ENCODE data around the gene RUFY4.
"Not testable (repeated sequence)": the region's sequence is repeated elsewhere in the genome, so short reads cannot be mapped to it uniquely, and the experiment has no call there.

The RUFY4 gene

DNA sequence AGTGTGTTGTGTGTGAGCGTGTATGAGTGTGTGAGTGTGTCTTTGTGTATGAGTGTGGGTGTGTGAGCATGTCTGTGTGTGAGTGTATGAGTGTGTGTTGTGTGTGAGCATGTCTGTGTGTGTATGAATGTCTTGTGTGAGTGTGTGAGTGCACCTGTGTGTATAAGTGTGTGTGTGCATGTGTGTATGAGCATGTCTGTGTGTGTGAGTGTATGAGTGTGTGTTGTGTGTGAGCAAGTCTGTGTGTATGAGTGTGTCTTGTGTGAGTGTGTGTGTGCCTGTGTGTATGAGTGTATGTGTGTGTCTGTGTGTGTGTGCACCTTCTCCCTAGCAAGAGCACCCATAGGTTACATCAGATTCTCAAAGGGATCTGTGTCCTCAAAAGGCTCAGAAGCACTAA, 37.8 kb upstream of the RUFY4 start:
- no peak for DNase-seq

DNA sequence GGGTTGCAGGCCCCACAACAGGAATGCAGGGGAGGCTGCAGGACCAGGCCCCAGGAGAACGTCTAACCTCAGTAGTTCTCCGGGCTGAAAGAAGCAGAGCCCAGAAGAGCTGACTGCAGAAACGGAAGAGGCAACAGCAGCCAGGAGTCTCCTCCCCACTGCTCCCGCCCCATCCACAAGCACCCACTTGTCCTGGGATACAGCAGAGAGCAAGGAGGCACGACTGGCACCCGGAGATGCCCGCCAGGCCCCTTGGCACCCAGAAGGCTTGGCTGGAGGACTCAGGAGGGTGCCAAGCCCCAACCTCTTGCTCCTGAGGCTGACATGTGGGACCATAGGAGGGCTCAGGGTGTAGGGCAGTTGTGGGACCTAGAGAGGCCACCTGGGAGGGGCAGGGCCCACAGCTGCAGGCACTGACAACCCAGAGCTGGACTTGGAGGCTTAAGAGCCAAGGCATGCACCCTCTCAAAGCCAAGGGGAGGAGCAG, 37.2 kb upstream of the RUFY4 start:
- DNase-seq: no peak

DNA sequence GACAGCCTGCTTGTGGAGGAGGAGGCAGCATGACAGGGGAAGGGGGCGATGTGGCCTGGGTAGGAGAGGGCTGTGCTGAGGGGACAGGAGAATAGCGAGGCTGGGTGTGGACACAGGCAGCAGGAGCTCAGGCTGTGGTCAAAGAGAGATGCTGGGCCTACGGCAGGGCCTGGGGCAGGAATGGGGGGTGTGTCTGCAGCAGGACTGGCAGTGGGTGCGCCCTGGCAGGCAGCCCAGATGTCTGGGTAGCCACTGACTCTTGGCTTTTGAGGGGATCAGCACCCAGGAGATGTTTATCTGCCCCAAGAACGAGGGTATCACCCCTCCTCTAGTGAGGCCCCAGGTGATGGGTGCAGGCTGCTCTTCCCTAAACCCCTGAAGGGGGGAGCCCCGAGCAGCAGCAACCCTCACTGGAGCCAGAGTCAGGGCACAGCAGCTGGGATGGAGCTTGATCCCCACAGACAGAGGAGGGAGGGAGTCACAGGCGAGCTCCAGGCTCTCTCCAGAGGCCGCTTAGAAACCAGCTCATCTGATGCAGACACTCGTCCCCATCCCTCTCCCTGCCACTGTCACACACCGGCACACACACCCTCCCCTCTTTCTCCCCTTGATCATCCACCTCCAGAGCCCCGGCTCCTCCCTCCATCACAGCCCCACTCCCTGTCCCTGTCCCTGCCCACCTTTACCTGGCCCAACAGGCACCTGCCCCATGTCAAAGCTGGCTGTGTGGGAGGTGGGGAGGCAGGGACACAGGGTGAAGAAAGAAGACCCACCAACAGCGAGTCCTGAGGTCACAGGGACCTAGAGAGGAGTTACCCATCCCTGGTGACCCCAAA, 36.5 kb upstream of the RUFY4 start:
- no peak for DNase-seq

DNA sequence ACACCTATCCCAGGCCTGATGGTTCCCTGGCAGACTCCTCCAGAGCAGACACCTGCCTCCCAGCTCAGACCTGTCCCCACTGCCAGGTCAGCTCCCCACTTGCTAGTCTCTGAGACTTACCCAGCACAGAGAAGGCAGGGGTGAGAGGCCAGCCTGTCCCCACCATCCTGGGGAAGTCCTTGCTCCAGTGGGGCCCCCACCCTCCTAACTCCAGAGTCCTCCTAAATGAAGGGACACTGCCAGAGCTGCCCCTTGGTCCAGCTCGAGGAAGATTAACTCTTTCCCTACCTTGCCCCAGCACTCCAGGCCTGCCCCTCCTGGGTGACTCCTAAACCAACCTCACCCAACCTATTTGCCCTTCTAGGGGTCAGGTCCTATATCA, 35.9 kb upstream of the RUFY4 start:
- no peak for DNase-seq

DNA sequence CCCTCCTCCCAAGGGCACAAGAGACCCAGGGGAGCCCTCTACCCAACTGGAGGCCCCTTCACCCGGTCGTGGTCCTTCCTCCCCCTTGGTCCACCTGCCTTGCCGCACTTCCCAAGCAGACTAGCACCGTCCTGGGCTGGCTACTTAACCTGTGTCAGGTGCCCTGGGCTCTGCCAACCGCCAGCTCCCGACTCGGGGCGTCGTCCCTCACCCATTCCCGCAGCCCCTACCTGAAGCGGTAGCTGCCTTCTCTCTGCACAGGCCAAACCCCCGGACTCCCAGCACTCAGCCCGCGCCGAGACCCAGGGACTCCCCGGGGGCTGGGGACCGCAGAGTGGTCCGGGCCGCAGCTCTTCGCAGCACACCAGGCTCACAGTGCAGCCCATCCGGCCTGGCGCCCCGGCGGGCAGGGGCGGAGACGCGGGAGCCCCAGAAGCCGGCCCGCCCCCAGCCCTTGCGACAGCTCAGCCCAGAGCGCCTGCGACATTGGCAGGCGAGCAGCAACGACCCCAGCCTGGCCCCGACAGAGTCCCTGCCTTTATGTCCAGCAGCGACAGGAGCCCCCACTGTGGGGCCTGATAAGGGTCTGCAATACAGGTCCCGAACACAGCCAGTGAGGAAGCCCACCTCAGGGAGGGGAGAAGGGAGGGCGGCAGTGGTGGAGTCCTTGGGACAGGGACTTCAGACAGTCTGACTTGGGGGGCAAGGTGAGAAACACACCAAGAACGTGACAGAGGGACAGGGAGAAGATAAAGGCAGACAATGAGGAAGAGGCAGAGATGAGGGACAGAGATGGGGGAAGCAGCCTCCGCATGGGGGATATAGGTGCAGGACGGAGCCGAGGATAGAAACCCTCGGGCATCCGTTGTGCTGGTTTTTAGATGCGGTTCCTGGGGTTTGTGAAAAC, 35.2 kb upstream of the RUFY4 start:
- no peak for DNase-seq

DNA sequence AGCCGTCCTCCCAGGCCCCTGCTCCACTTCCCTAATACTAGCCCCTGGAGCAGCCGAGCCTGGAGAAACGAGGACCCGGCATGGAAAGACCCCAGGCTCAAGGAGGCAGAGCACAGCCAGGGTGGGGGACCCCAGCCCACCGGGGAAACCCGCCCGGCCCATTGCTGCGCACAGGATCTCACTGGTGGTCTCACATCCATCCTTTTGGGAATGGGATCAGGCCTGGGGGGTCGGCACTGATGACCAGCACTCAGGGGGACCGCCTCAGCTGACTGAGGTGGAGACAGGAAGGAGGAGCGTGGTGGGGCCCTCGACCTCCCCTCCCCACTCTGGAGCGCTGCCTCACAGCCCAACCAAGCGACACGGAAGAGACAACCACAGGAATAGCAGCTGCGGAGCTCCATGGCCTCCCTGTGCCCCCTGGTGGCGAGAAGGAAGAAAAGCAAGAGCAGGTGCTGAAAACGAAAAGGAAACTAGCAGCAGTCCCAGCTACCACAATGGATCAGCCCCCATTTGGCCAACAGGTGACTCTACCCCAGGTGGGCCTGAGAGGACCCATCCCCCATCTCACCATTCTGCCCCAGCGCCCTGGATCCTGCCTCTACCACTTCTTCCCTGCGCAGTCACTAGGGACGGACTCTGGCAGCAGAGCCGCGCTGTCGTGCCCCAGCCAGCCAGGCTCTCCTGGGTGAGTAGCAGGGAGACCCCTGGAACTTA, 34.4 kb upstream of the RUFY4 start:
- DNase-seq: peak in 27 of 56 donors; percentile 14 to 74 (median 44)

DNA sequence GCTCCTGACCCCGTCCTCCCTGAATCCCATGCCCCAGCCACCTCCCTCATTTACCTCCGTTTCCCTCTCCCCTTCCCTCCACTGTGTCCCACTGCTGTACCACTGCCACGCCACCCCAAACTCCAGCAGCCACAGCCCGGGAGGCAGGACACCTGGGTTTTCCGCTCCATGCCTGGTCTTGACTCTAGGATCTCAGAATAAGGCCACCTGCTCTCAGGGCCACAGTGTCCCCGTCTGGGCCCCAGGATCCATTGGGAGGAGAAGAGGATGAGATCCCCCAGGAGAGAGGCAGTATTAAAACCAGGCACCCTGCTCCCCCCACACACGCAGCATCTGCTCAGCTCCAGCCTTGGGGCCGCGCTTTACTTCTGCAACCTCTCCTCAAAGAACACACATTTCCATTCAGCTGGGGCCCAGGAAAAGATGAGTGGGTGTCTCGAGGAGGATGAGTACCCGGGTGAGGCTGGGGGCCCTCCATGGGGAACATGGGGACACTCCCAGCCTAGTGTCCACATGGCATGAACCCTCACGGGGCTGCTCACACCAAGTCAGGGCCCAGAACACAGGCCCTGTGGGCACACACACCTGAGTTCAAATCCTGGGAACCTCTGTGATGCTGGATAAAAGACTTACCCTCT, 33.5 kb upstream of the RUFY4 start:
- no peak for DNase-seq

DNA sequence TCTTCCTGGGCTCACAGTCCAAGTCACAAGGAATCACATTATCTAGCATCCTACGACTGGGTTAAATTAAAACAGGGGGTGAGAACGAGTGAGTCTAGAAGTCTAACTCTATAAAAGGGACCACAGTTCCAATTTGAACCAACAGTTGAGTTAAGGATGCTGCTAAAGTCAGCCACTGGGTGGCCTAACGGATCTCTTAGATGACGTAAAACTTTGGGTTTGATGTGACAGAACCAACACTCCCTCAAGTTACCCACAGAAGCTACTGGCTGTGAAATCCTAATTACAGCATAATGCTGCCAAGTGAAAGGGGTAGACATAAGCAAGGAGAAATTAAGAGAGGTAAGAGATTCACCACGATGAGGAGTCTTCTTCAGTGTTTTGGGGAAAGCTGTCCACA, 32.7 kb upstream of the RUFY4 start:
- no peak for DNase-seq

DNA sequence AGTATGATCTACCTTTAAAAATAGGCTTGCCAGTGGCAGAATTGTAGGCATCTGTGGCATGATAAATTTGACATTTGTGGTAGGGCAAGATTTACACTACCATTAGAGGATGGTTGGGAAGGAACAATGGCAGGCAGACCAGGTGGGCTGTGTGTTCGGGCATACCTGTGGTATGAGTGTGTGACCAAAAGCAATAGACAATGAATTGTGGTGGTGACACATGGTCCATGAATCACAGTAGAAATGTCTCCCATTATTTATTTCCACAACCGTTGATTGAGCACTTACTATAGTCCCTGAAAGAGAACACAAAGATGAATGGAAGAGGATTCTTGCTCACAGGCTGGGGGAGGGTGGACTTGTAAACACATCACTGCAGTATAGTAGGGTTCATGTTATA, 29.9 kb upstream of the RUFY4 start:
- no peak for DNase-seq

DNA sequence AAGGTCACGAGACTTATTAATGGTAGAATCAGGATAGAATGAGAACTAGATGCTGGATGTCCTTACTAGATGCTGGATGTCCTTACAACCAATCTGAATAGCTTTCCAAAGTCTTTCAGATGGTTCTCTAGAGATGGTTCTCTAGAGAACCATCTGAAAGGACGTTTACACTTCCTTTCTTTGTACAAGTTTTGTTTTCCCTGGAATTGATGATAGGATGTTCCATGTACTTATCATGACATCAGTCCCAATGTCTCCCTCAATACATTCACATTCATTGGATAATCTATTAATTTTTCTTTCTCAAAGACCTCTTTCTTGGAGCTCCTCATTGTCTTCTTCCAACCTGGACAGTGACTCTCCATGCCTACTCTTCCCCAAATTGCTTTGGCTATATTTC, 28.2 kb upstream of the RUFY4 start:
- DNase-seq: no peak

DNA sequence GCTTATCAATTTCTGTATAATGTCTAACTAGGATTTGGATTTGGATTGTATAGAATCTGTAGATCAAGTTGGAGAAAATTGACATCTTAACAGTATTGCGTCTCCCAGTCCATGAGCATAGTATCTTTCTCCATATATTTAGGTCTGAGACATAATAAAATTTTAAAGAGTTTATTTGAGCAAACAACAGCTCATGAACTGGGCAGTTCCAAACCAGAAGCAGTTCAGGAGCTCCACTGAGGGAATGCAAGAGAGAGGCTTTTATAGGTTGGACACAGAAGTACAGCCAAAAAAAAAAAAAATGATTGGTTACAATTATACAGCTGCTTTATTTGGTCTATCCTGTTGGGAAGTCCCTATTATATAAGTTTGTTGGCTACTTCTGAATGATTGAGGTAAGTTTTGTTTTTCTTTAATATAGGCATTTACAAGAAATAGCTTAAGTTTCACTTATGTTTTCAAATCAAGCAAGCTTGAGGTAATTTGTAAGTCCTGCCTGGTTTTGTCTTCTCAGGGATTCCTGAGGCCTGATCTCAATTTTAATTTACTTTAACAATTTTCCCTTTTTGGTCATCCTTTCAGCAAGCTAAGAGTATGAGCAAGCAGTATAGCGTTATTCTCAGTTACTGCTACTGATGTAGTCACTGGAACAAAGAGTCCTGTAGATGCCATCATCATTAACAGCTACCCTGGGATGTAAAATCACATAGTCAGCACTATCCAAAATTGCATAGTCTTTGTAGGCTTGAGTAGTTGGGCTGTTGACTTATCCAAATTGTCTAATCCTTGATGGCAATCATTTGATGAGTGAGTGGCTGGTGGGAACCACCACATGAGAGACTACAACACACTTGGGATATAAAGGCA, 27.5 kb upstream of the RUFY4 start:
- DNase-seq: no peak

DNA sequence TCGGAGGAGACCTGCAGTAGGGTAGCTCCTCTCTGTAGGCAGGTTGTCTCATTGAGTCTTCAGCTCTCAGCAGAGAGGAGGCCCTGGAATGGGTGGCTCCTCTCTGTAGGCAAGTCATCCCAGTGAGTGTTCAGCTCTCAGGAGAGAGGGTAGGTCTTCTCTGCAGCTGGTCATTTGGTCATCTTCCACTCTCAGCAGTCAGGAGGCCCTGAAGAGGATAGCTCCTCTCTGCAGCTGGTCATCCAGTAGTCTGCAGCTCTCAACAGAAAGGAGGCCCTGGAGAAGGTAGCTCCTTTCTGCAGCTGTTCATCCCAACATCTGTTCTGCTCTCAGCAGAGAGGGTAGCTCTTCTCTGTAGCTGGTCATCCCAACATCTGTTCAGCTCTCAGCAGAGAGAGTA, 26.0 kb upstream of the RUFY4 start:
- no peak for DNase-seq

DNA sequence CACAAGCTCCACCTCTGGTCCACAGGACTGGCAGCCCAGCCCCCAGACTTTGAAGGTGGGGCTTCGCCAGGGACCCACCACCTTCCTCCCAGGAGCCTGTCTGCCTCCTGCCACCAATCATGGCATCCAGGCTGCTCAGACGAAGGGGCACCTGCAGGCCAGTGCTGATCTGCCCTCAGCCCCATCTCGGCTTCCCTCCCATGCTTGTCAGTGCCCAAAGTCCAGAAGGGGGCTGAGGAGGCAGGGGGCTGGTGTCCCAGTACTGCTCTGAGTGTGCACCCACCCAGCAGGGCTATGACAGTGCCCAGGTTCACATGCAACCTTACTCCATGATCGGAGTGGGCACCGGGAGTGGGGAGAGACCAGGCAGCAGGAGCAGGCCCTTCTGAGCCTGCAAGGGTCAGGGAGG, 25.3 kb upstream of the RUFY4 start:
- no peak for DNase-seq

DNA sequence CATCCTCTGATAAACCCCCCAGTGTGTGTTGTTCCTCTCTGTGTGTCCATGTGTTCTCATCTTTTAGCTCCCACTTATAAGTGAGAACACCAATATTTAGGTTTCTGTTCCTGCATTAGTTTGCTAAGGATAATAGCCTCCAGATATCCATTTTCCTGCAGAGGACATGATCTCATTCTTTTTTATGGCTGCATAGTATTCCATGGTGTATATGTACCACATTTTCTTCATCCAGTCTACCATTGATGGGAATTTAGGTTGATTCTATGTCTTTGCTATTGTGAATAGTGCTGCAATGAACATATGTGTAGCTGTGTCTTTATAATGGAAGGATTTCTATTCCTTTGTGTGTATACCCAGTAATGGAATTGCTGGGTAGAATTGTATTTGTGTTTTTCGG, 24.5 kb upstream of the RUFY4 start:
- not testable (repeated sequence) for DNase-seq

DNA sequence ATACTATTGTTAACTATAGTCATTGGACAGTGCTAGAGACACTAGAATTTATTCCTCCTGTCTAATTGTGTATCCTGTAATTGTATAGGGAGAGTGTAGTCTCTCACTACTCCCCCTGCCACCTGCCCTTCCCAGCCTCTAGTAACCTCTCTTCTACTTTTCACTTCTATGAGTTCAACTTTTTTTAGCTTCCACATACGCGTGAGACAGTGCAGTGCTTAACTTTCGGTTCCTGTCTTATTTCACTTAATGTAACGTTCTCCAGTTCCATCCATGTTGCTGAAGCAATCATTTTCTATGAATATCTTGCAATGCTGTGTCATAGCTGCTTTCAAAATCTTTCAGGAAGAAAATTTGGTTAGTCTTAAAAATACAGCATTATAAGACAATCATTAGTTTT, 22.8 kb upstream of the RUFY4 start:
- DNase-seq: no peak

DNA sequence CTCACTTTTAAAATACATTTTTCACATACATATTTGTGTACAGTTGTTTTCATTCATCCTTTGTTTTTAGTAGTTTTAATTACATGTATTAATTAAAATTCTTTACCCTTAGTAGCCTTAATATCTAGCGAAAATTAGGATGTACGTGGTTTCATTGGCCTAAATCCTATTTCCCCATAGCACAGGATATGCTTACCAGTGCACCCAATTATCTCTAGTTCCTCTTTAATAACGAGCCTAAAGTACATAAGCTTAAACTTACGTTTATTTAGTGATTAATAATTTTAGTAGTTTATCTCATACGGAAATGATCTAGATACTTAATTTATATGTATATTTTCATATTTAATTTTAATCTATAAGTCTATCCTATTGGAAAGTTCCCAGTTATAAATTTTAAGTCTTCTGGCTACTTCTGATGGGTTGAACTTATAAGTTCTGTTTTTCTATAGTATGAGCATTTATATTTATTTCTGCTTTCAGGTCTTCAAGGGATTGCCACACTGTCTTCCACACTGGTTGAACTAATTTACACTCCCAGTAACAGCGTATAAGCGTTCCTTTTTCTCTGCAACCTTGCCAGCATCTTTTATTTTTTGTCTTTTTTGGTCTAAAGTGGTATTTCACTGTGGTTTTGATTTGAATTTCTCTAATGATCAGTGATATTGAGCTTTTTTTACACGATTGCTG, 21.4 kb upstream of the RUFY4 start:
- no peak for DNase-seq

DNA sequence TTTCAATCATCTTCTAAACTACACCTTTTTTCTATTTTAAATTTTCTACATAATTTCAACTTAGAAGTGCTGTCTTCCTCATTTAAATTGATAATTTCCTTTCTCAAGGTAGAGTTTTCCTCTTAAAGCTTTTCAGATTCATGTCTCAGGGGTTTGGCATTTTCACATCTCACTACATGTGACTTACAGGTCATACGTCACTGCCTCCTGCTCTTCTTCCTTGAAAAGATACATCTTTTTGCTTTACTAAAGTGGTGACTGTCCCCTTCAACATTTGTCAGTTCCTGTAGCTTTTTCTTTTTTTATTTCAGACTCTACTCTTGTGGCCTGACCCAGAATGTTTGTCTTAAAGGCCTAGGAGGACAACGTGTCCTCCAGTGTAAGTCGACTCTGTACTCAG, 17.1 kb upstream of the RUFY4 start:
- DNase-seq: no peak

DNA sequence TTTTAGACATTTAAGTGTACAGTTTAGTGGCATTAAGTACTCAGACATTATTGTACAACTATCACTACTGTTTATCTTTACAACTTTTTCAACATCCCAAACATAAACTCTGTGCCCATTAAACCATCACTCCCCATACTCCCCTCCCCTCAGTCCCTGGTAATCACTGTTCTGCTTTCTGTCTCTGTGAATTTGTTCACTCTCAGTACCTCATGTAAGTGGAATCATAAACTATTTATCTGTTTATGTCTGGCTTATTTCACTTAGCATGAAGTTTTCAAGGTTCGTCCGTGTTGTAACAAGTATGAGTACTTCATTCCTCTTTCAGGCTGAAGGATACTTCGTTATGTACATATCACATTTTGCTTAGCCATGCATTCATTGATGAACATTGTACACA, 9.8 kb upstream of the RUFY4 start:
- no peak for DNase-seq

DNA sequence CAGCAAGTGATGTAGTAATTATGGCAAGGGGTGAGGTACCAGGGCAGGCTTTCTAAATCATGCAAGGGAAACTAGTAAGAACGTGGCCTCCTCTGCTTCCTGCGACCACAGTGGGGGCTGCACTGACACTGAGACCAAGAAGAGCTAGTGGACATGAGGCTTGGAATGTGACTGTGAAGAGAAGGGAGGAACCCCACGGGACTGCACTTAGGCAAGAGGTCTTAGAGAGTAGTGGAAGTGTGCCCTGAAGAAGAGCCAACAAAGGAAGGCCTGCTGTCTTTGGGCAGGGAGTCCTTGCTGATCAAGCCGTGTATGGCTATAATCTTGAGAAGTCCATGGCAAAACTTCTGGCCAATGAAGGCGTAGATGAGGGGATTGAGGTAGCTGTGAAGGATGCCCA, 8.9 kb upstream of the RUFY4 start:
- DNase-seq: no peak

All from amygdala (tissue), 56 donors.